Ovary (tissue), 3 donors: Measurements from ENCODE around the gene TBL1X.

Experiments used
- CTCF ChIP-seq, 3 donors: fragments of 450-650 bp in 2 of 3; fragments of 200-600 bp in 1 of 3; IDR thresholded peaks; one replicate each; pipeline versions ENCODE4 v1.5.1 to v1.8.0; 2016 to 2022; ENCODE audit warnings: antibody characterized with exemption in 3 of 3, mild to moderate bottlenecking in 1 of 3
- EP300 ChIP-seq: sonication (generic); formaldehyde crosslinking; IDR thresholded peaks from one replicate; pipeline ENCODE4 v1.6.1; 2017; ENCODE audit warnings: antibody characterized with exemption
- POLR2A ChIP-seq: fragments of 450-650 bp; IDR thresholded peaks from one replicate; pipeline ENCODE4 v1.6.1; 2017; ENCODE audit warnings: antibody characterized with exemption, mild to moderate bottlenecking, moderate library complexity
- donor health status: DM: no; HTN: no; CAD: no.

DNA sequence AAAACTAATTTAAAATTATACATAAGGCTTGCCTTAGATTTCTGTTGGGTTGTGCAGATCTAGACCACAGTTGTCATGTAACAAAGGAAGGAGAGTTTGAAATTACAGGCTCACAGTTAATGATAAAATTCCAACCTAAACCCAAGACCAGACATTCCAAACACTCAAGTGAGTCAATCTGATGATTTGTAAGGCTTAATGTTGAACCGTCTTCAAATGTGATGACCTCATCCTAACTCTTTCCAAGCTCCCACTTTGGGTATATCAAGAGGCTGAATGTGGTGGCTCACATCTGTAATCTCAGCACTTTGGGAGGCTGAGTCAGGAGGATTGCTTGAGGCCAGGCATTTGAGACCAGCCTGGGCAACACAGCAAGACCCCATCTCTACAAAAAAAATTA is 149.2 kb downstream of the TBL1X start:
- TF ChIP-seq CTCF (IDR thresholded peaks at IDR 0.05) = no peak
- TF ChIP-seq EP300 = no peak
- TF ChIP-seq POLR2A = no peak
